GM19395 (cell line): ENCODE data around the gene C1RL.

ENCODE experiments used
- ATAC-seq: cut with Tn5 transposase; IDR thresholded peaks from one replicate; pipeline ENCODE4 v1.9.1; 2021; ENCODE audit warnings: mild to moderate bottlenecking, moderate library complexity; ENCODE audit not compliant: unreplicated experiment

C1RL gene

GRCh38 chr12:7108796-7109571 lies at the start of gene C1RL:
TSS of gene C1RL (minus strand) at chr12:7109214. CDS start at chr12:7109180, 34 bp downstream.
- peak; percentile 41 for ATAC-seq

DNA sequence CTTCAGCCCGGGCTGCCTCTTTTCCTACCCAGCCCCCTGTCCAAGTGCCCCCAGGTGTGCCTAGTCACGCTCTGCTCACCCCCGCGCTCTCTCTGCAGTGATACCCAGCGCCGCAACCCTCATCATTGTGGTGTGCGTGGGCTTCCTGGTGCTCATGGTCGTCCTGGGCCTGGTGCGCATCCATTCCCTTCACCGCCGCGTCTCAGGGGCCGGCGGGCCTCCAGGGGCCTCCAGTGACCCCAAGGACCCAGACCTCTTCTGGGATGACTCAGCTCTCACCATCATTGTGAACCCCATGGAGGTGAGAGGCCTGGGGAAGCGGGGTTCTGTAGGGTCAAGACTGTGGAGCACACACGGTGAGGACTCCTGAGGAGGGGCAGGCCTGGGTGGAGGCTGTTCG lies 48.4 kb upstream of the C1RL start:
- ATAC-seq: no peak

DNA sequence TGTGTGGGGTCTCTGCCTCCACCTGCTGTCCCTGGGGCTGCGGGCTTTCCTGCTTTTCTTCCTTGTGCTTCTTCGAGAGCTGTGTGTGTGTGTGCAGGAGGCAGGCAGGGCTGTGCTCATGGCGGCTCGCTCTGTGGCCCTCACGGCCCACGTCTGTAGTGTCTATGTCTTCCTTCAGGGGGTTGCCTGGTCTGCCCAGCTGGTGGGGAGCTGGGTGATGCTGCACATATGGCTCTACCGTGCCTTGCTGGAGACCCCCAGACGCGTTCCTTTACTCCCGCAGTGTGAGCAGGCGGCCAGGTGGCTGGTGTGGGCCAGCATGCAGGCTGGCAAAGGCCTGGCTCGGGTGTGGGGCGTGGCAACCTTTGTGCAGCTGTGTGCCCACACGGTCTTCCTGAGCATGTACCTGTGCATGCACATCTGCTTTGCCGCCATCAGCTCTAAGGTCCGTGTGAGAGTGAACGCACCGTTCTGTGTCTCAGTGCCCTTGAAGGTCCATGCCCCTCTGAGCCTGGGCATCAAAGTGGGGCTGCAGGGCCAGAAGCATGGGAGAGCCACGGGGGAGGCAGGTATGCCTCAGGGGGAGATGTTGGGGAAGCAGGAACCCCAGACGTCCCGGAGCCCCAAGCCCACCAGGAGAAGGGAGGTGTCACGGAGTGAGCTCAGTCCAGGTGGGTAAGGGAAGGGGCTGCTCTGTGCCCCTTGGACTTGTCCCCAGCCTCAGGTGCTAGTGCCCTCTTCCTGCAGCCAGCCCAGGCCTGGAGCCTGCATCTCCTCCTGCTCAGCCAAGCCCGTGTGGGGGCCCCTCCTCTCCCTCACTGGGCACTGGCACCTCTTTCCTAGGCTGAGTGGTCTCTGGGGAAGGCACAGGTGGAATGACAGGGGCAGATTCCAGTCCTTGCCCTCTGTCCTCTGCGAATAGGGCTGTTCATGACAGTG lies 47.5 kb upstream of the C1RL start:
- no peak for ATAC-seq

- no peak for ATAC-seq
Observed at GRCh38 chr12:7155471-7156034, 46.5 kb upstream of the C1RL start.

- no peak for ATAC-seq
Observed at GRCh38 chr12:7154901-7155470, 46.0 kb upstream of the C1RL start.

GRCh38 chr12:7154042-7154441 lies 45.0 kb upstream of the C1RL start:
- ATAC-seq: no peak

DNA sequence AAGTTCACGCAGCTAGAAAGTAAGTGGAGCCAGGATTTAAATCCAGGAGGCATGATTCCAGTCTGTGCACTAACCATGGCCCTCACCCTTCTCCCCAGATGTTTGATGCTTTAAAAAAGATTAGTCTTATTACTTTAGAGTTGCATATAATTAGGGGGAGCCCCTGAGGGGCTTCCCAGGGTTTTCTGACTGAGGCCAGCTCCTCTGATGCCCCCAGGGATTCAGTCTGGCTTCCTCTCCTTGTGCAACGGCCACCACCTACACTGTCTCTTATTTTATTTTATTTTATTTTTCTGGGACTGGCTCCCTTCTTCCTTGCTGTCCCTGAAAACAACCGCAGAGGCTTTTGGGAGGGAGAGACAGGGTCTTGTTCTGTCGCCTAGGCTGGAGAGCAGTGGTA lies 43.8 kb upstream of the C1RL start:
- ATAC-seq: no peak

DNA sequence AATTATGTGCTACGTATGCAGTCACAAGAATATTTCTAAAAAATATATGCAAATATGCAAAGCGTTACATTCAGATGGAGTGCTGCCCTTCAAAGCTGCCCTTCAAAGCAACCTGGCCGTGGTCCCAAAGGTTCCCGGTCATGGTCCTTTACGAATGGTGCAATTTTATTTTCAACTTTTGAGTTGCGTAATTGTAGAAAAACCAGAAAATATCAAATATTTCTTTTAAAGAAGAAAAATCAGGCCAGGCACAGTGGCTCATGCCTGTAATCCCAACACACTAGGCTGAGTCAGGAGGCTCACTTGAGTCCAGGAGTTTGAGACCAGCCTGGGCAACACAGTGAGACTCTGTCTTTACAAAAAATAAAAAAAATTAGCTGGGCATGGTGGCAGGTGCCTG lies 42.5 kb upstream of the C1RL start:
- ATAC-seq: no peak

GRCh38 chr12:7150841-7151240 lies 41.8 kb upstream of the C1RL start:
- ATAC-seq: no peak

- no peak for ATAC-seq
Observed at GRCh38 chr12:7150356-7150755, 41.3 kb upstream of the C1RL start.

GRCh38 chr12:7146906-7147305 lies 37.9 kb upstream of the C1RL start:
- ATAC-seq: no peak

DNA sequence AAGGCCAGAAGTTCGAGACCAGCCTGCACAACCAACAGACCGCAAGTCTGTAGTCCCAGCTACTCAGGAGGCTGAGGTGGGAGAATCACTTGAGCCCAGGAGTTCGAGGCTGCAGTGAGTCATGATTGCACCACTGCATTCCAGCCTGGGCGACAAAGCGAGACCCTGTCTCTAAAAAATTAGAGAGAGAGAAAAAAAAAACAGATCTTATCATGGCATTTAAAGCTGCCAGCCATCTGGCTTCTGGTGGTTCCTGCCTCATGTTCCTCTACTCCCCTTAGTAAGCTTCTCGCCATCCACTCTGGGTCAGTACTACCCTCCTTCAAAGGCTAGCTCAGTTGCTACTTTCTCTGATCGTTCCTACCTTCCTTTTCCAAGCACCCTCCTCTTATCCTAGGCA lies 37.2 kb upstream of the C1RL start:
- no peak for ATAC-seq

DNA sequence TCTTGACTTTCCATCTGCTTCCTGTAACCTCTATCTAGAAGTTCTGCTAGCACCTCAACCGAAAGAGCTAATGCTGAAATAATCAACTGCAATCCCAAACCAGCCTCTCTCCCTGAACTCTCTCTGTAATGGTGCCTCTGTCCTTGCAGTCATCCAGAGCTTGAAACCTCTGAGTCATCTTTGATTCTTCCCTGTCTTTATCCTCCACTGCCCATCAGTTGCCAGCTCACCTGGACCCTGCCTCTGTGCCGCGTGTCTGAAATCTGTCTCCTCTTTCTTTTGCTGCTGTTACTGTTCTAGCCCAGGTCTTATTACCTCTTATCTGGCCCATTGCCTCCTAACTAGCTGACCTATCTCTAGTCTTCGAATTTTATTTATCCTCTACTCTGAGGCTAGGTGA lies 36.7 kb upstream of the C1RL start:
- ATAC-seq: no peak

DNA sequence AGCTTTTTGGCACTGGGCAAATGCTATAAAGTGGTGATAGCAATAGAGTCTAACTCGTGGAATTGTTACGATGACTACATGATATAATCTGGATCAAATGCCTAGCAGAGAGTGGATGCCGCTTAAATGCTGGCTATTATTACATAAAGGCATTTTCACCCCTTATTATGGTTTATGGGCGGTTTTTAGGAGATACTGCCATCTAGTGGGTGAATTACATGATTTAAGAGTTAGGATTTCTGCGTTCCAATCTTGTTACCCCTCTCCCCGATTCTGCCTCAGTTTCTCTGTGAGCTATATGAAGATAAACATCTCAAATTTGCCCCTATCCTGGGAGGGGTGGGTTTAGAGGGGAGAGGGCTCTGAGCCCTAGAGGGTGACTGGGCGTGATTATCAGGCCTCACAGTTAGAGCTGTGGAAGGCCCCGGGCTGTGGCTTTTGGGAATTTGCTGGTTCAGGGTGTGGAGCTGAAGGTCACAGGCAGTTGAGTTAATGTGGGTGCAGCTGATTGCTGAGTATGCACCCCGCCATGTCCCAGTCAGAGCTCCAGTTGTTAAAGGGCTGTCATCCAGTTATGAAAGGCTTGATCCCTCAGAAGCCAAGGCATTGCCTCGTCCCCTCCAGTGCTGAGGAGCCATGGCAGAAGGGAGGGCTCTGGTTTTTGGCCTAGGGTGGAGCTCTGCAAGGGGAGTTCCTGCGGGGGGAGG lies 35.6 kb upstream of the C1RL start:
- no peak for ATAC-seq

- ATAC-seq: no peak
Observed at GRCh38 chr12:7143564-7143963, 34.5 kb upstream of the C1RL start.

GRCh38 chr12:7142809-7143465 lies 33.9 kb upstream of the C1RL start:
- no peak for ATAC-seq

- peak; percentile 50 for ATAC-seq
Observed at GRCh38 chr12:7142056-7142644, 33.1 kb upstream of the C1RL start.

- no peak for ATAC-seq
Observed at GRCh38 chr12:7141351-7142005, 32.5 kb upstream of the C1RL start.

DNA sequence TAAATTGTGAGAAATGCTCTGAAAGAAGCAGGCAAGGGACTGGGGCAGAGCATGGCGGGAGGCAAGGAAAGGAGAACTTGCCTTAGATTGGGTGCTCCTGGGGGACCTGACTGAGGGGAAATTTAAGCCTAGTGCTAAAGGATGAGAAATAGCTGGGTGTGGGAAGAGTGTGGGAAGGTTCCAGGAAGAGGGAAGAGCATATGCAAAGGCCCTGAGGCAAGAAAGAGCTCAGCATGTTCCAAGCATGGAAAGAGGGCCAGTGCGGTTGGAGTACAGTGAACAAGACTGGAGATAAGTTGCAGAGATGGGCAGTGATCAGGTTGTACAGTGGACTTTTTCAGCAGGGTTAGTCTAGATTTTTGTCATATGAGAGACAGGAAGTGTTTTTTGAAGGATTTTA lies 30.2 kb upstream of the C1RL start:
- no peak for ATAC-seq
